Ovary (tissue), 9 donors: ENCODE results near the gene FECH. TPM values are rescaled to one million over a fixed set of nuclear protein-coding genes. Genes with fewer than 3 reads are reported as not detected.

ENCODE experiments used
- DNase-seq, 5 donors: peaks; one replicate each; pipeline ENCODE4 v3.0.0-alpha.2; 2019 to 2020
- H3K27ac ChIP-seq, 2 donors: fragments of 200-600 bp; one replicate each; pipeline versions ENCODE4 v1.5.1 to v1.8.0; 2019 to 2022
- H3K27me3 ChIP-seq: fragments of 200-600 bp; one replicate; pipeline ENCODE4 v1.8.0; 2022
- H3K36me3 ChIP-seq: fragments of 200-600 bp; sonication (generic); one replicate; pipeline ENCODE4 v1.5.1; 2019
- H3K4me1 ChIP-seq: one replicate; pipeline ENCODE4 v1.8.1; 2013; ENCODE audit warnings: mild to moderate bottlenecking, moderate library complexity; ENCODE audit not compliant: insufficient read depth
- H3K4me3 ChIP-seq: fragments of 200-600 bp; sonication (generic); one replicate; pipeline ENCODE4 v1.5.1; 2017
- H3K9me3 ChIP-seq, 2 donors: fragments of 200-600 bp in 1 of 2; sonication (generic) in 1 of 2; one replicate each; pipeline versions ENCODE4 v1.5.1 to v1.8.1; 2013 to 2019; ENCODE audit warnings: mild to moderate bottlenecking in 1 of 2, moderate library complexity in 1 of 2
- EP300 ChIP-seq: sonication (generic); formaldehyde crosslinking; IDR thresholded peaks from one replicate; pipeline ENCODE4 v1.6.1; 2017; ENCODE audit warnings: antibody characterized with exemption
- POLR2A ChIP-seq: fragments of 450-650 bp; IDR thresholded peaks from one replicate; pipeline ENCODE4 v1.6.1; 2017; ENCODE audit warnings: antibody characterized with exemption, mild to moderate bottlenecking, moderate library complexity
- WGBS, 3 donors: extraction: QIAGEN DNeasy Blood & Tissue Kit in 1 of 3; methylation state at CpG; one replicate each; pipeline versions ENCODE4 v1.1.5 to v1.1.7; 2013 to 2017; 5-methylcytosine and 5-hydroxymethylcytosine counted together
- intact Hi-C, 4 donors: fragments of 100-400 bp; cut with DNase I; formaldehyde crosslinking; loops; one replicate each; pipeline versions ENCODE4 v1.11.0 to v1.15.1; 2022 to 2023
- polyA plus RNA-seq, 2 donors: library from polyadenylated mRNA; stranded (reverse); fragments of 200-250 nt in 1 of 2; fragments of 350-450 nt in 1 of 2; fragmentation: Illumina TruSeq in 1 of 2; extraction: RNeasy Lipid Tissue Mini Kit (QIAGEN cat#74804) in 1 of 2; gene quantifications; one replicate each; pipeline ENCODE4 v1.2.3, GENCODE V29; 2013 to 2014
- total RNA-seq, 7 donors: library from RNA; depleted of rRNA in 2 of 7; stranded (reverse); fragments of >200 nt in 2 of 7; fragmentation: NEBNext Ultra II Directional in 3 of 7; extraction: Animal tissue kit (Norgen Biotek cat#: 25700) in 3 of 7; gene quantifications; one replicate each; pipeline versions ENCODE4 v1.1.0 to v1.2.4, GENCODE V29; 2016 to 2023
- TF ChIP-seq, protein P1 (sequence below), 3 donors: fragments of 450-650 bp in 2 of 3; fragments of 200-600 bp in 1 of 3; IDR thresholded peaks; one replicate each; pipeline versions ENCODE4 v1.5.1 to v1.8.0; 2016 to 2022; ENCODE audit warnings: antibody characterized with exemption in 3 of 3, mild to moderate bottlenecking in 1 of 3
- donor health status: DM: no; HTN: no; CAD: no; lungs with moderate emphysema.
- donor health status: DM: no; HTN: no; CAD: no.
- donor health status: Bipolar disorder and iron deficiency.
- donor health status: DM: yes; HTN: yes; CAD: no.
- donor health status: DM: no; HTN: no; CAD: no.
- donor health status: DM: yes; HTN: yes; CAD: no.

The FECH gene
- total and polyA plus RNA-seq, 9 donors: 10.0 to 35.8 (median 19.4) TPM

- H3K4me1 ChIP-seq: peaks cover 5% of the 10 kb centered on the region
- intact Hi-C loops: no loop called here
- WGBS, 3 donors: 28 to 39% (median 31%) methylated on average over 13 of the region's 13 CpGs
- H3K9me3 ChIP-seq: no peaks in the 10 kb centered on the region
- peak overlapping the region; percentile 55 for H3K4me3 ChIP-seq
- DNase-seq: peak in 1 of 5 donors; percentile 41
- H3K27me3 ChIP-seq: no peaks in the 10 kb centered on the region
- TF ChIP-seq POLR2A: no peak
- TF ChIP-seq EP300: no peak
- TF ChIP-seq, protein P1, sequence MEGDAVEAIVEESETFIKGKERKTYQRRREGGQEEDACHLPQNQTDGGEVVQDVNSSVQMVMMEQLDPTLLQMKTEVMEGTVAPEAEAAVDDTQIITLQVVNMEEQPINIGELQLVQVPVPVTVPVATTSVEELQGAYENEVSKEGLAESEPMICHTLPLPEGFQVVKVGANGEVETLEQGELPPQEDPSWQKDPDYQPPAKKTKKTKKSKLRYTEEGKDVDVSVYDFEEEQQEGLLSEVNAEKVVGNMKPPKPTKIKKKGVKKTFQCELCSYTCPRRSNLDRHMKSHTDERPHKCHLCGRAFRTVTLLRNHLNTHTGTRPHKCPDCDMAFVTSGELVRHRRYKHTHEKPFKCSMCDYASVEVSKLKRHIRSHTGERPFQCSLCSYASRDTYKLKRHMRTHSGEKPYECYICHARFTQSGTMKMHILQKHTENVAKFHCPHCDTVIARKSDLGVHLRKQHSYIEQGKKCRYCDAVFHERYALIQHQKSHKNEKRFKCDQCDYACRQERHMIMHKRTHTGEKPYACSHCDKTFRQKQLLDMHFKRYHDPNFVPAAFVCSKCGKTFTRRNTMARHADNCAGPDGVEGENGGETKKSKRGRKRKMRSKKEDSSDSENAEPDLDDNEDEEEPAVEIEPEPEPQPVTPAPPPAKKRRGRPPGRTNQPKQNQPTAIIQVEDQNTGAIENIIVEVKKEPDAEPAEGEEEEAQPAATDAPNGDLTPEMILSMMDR (IDR thresholded peaks at IDR 0.05): no peak
- no peak overlapping the region for H3K27ac ChIP-seq
- no peaks in the 10 kb centered on the region for H3K36me3 ChIP-seq
Measured at GRCh38 chr18:57630754-57631595, 44.5 kb upstream of the FECH start.

DNA sequence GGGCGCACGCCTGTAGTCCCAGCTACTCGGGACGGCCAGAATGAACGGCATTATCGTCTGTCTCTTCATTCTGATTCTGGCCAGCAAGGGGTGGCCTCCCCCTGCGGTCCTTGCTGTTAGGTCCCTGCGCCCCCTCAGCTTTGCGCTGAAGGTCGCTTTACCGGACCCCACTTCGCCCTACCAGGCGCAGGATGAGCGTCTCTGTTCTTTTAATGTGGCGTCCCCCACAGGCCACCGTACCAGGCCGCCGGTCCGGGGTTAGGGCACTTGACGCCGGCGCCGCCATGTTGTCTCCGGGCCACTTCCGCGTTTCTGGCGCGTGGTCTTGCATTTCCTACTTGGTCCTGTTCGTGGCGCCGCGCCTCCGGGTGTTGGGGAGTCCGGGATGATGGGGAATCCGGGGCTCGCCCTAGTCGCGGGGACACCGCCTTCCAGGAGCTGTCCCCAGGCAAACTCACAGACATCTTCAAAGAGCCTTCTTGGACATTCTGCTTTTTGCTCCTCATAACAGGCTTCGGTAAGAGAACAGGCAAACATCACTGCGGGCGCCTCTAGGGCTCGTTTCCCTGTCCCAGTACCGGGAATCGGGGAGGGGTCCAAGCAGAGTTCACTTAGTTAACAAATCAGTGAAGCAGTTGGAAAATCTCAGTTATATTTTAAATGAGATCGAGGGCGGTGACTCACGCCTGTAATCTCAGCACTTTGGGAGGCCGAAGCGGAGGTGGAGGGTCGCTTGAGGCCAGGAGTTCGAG lies 43.7 kb upstream of the FECH start:
- Histone ChIP-seq H3K4me1 (peaks cover 5% of the 10 kb centered on the region), H3K4me3 (peak overlapping the region; percentile 55), H3K27ac (peak overlapping the region in 1 of 2 donors; percentile 45), H3K27me3 (no peaks in the 10 kb centered on the region), H3K9me3 (no peaks in the 10 kb centered on the region), H3K36me3 (no peaks in the 10 kb centered on the region)
- WGBS, 3 donors: 1 to 3% (median 1%) methylated on average over 50 to 52 of the region's 52 CpGs
- DNase-seq: peak; percentile 95 to 97 (median 96)
- TF ChIP-seq EP300 (no peak), POLR2A (peak; percentile 3)
- TF ChIP-seq, protein P1 (IDR thresholded peaks at IDR 0.05): peak; percentile 58 to 82 (median 79)
- intact Hi-C loops: no loop called here

DNA sequence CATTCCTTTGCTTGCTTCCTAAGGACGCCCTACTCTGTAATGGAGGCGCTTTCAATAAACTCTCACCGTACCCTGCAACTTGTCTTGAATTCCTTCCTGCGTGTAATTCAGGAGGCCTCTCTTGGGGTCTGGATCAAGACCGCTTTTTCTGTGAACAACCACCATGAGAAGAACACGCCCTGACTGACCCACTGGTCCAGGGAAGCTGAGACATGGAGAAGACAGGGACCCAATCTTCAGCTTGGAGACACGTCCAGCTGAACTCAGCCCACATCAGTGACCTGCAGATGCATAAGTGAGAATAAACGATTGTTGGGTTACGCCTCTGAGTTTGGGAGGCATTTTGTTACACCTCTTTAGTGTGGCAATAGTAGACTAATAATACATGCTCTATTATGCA lies 42.9 kb upstream of the FECH start:
- Histone ChIP-seq H3K27ac (no peak overlapping the region), H3K36me3 (no peaks in the 10 kb centered on the region), H3K4me1 (peaks cover 5% of the 10 kb centered on the region), H3K9me3 (no peaks in the 10 kb centered on the region), H3K27me3 (no peaks in the 10 kb centered on the region), H3K4me3 (peak overlapping the region; percentile 55)
- 91 to 96% (median 93%) methylated on average over 9 of the region's 9 CpGs for WGBS, 3 donors
- TF ChIP-seq, protein P1 (IDR thresholded peaks at IDR 0.05): no peak
- no peak for TF ChIP-seq EP300
- no peak for TF ChIP-seq POLR2A
- DNase-seq: no peak
- intact Hi-C loops: loop anchor here in 1 of 4 donors (10.0 kb wide), 1 partner anchor 415 kb away; the partner anchor contains the start of gene NEDD4L

DNA sequence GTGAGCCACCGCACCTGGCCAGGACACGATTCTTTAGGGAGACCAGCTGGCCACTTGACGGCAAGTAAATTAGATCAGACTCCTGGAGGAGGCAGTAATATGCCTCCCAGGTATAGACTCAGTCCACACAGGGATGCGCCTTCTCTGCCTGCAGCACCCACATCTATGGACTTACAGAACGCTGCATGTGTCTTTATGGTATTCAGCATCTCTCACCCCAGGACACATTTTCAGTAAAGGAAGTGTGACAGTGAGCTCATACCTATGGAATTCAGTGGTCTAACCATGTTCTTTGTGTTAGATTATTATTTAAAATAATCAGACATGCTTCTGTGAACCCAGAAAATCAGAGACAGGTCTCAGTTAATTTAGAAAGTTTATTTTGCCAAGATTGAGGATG lies 41.0 kb upstream of the FECH start:
- H3K36me3 ChIP-seq: no peaks in the 10 kb centered on the region
- no peak for TF ChIP-seq POLR2A
- no peak for TF ChIP-seq EP300
- TF ChIP-seq, protein P1 (IDR thresholded peaks at IDR 0.05): no peak
- no peak overlapping the region for H3K27ac ChIP-seq
- intact Hi-C loops: loop anchor here in 1 of 4 donors (10.0 kb wide), 1 partner anchor 417 kb away; the partner anchor contains the start of gene NEDD4L
- 78 to 89% (median 79%) methylated on average over 5 of the region's 5 CpGs for WGBS, 3 donors
- no peaks in the 10 kb centered on the region for H3K9me3 ChIP-seq
- no peak overlapping the region for H3K4me3 ChIP-seq
- H3K27me3 ChIP-seq: no peaks in the 10 kb centered on the region
- DNase-seq: no peak
- H3K4me1 ChIP-seq: peaks cover 5% of the 10 kb centered on the region
